Mucosa of descending colon (tissue), 3 donors: ENCODE data around the gene LCP2. TPM values are rescaled to one million over a fixed set of nuclear protein-coding genes. Genes with fewer than 3 reads are reported as not detected.
A peak's percentile ranks its signal among the peaks of the same experiment; 100 is the strongest.

Source experiments
- ATAC-seq: fragments of 200-7000 bp; cut with Tn5 transposase; one replicate; pipeline ENCODE4 v1.9.1; 2020; ENCODE audit warnings: mild to moderate bottlenecking, moderate library complexity
- DNase-seq, 3 donors: peaks; one replicate each; pipeline ENCODE4 v3.0.0-alpha.2; 2020
- H3K36me3 ChIP-seq: fragments of 200-600 bp; one replicate; pipeline ENCODE4 v1.8.0; 2021; ENCODE audit warnings: low read depth, mild to moderate bottlenecking
- H3K4me1 ChIP-seq: fragments of 200-600 bp; one replicate; pipeline ENCODE4 v1.8.0; 2021; ENCODE audit warnings: low read depth, mild to moderate bottlenecking
- H3K4me3 ChIP-seq: fragments of 200-600 bp; one replicate; pipeline ENCODE4 v1.8.0; 2021; ENCODE audit warnings: mild to moderate bottlenecking
- H3K9me3 ChIP-seq: fragments of 200-600 bp; one replicate; pipeline ENCODE4 v1.8.0; 2021; ENCODE audit warnings: mild to moderate bottlenecking
- CTCF ChIP-seq: fragments of 200-600 bp; IDR thresholded peaks from one replicate; pipeline ENCODE4 v1.8.0; 2022; ENCODE audit warnings: antibody characterized with exemption, mild to moderate bottlenecking
- intact Hi-C, 2 donors: fragments of 100-400 bp; cut with DNase I in 1 of 2; cut with micrococcal nuclease in 1 of 2; formaldehyde crosslinking; loops; one replicate each; pipeline versions ENCODE4 v1.11.0 to v1.11.1; 2022; cut with DNase I, micrococcal nuclease
- total RNA-seq, 3 donors: library from RNA; stranded (reverse); fragmentation: NEBNext Ultra II Directional in 2 of 3; extraction: Animal tissue kit (Norgen Biotek cat#: 25700) in 2 of 3; gene quantifications; one replicate each; pipeline versions ENCODE4 v1.2.1 to v1.2.4, GENCODE V29; 2021 to 2023
- donor health status: DM: no; HTN: no; CAD: no; lungs with moderate emphysema.
- donor health status: DM: no; HTN: no; CAD: no.
- donor health status: DM: no; HTN: yes; CAD: no.

The LCP2 gene
- total RNA-seq, 3 donors from 2014 or later = 13.5 to 24.5 (median 22.9) TPM

DNA sequence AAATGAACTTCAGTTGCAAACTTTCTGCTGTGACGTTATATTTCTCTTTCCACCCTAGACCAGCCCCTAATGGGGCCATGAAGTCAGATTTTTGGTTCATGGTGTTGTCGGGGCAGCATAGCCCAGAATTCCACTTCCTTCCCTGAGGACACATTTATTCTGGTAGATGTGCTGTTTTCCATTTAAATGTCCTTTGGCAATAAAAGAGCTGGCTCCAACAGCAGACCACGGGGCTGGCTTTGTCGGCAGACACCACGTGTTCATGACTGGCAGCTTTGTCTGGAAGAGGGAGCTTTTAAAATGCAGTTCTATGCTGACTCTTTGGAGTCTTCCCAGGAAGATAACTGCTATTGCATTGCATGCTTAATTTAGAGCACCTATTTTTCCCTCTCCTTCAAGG, 17.6 kb upstream of the LCP2 start:
- TF ChIP-seq CTCF = no peak
- DNase-seq (peak in 1 of 3 donors; percentile 41), ATAC-seq (peak; percentile 20)
- Histone ChIP-seq H3K36me3 (no peaks in the 10 kb centered on the region), H3K9me3 (no peaks in the 10 kb centered on the region), H3K4me3 (no peak overlapping the region), H3K4me1 (no peaks in the 10 kb centered on the region)
- intact Hi-C loops = no loop called here

GRCh38 chr5:170314541-170315095, 17.0 kb upstream of the LCP2 start:
- Histone ChIP-seq H3K4me3 (no peak overlapping the region), H3K36me3 (no peaks in the 10 kb centered on the region), H3K4me1 (no peaks in the 10 kb centered on the region), H3K9me3 (no peaks in the 10 kb centered on the region)
- DNase-seq (no peak), ATAC-seq (no peak)
- TF ChIP-seq CTCF = no peak
- intact Hi-C loops = no loop called here

DNA sequence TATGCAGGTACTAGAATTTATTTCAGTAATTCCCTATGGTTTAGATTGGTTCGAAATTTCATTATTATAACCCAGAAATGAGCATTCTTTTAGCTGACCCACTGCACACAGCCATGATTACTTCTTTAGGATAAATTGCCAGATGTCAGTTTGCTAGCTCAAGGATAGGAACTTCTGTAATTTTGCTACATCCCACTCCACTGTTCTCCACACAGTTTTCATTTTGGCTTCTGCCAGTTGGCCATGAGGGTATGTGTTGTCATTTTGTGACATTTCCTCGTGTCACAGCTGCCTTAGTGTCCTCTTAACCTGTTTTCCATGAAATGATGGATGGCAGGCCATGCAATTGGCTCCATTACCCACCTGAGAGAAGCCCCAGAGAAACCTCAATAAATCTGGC, 16.2 kb upstream of the LCP2 start:
- Histone ChIP-seq H3K4me3 (no peak overlapping the region), H3K36me3 (no peaks in the 10 kb centered on the region), H3K9me3 (no peaks in the 10 kb centered on the region), H3K4me1 (no peaks in the 10 kb centered on the region)
- intact Hi-C loops = no loop called here
- DNase-seq (no peak), ATAC-seq (no peak)
- TF ChIP-seq CTCF = no peak

- intact Hi-C loops = no loop called here
- no peaks in the 10 kb centered on the region for H3K9me3 ChIP-seq
- no peak overlapping the region for H3K4me3 ChIP-seq
- no peaks in the 10 kb centered on the region for H3K36me3 ChIP-seq
- no peak for ATAC-seq
- no peak for DNase-seq
- H3K4me1 ChIP-seq = no peaks in the 10 kb centered on the region
- no peak for TF ChIP-seq CTCF
Measured at GRCh38 chr5:170313344-170313743, 15.8 kb upstream of the LCP2 start.

- ATAC-seq = peak; percentile 60
- no peak overlapping the region for H3K4me3 ChIP-seq
Measured at GRCh38 chr5:170312666-170313065, 15.1 kb upstream of the LCP2 start.

More at GRCh38 chr5:170312666-170313065, 15.1 kb upstream of the LCP2 start:
- no peaks in the 10 kb centered on the region for H3K36me3 ChIP-seq
- H3K9me3 ChIP-seq = no peaks in the 10 kb centered on the region
- no peak for TF ChIP-seq CTCF
- intact Hi-C loops = no loop called here
- H3K4me1 ChIP-seq = no peaks in the 10 kb centered on the region
- DNase-seq = no peak
